Measurements from ENCODE around the gene JMY. TPM values are rescaled to one million over a fixed set of nuclear protein-coding genes. Genes with fewer than 3 reads are reported as not detected.

Gene JMY
- polyA plus RNA-seq, 1 donor = 9.2 TPM

GRCh38 chr5:79287380-79287779 is 51.4 kb downstream of the JMY start:
- DNase-seq = no peak
- no peak overlapping the region for H3K27ac ChIP-seq (ENCODE audit: low read length)

GRCh38 chr5:79287907-79288306 is 52.0 kb downstream of the JMY start:
- no peak for DNase-seq
- WGBS (ENCODE audit: insufficient coverage, low lambda C conversion rate) = 80% methylated on average over 1 of the region's 1 CpG
- Histone ChIP-seq H3K27ac (ENCODE audit: low read length) (no peak overlapping the region), H3K27me3 (ENCODE audit: control insufficient read depth, insufficient read depth, low read length) (no peaks in the 10 kb centered on the region), H3K36me3 (ENCODE audit: control insufficient read depth, insufficient read depth, low read length) (peaks cover 11% of the 10 kb centered on the region), H3K9me3 (ENCODE audit: control insufficient read depth, low read depth, low read length) (no peaks in the 10 kb centered on the region), H3K4me1 (ENCODE audit: control insufficient read depth, insufficient read depth, low read length) (no peaks in the 10 kb centered on the region), H3K4me3 (ENCODE audit: low read length) (no peak overlapping the region)

More at GRCh38 chr5:79287380-79287779, 51.4 kb downstream of the JMY start:
- peaks cover 11% of the 10 kb centered on the region for H3K36me3 ChIP-seq (ENCODE audit: control insufficient read depth, insufficient read depth, low read length)
- 100% methylated on average over 1 of the region's 4 CpGs for WGBS (ENCODE audit: insufficient coverage, low lambda C conversion rate)
- no peaks in the 10 kb centered on the region for H3K9me3 ChIP-seq (ENCODE audit: control insufficient read depth, low read depth, low read length)
- H3K27me3 ChIP-seq (ENCODE audit: control insufficient read depth, insufficient read depth, low read length) = no peaks in the 10 kb centered on the region
- H3K4me1 ChIP-seq (ENCODE audit: control insufficient read depth, insufficient read depth, low read length) = no peaks in the 10 kb centered on the region
- H3K4me3 ChIP-seq (ENCODE audit: low read length) = no peak overlapping the region

- H3K4me1 ChIP-seq (ENCODE audit: control insufficient read depth, insufficient read depth, low read length) = no peaks in the 10 kb centered on the region
- no peaks in the 10 kb centered on the region for H3K27me3 ChIP-seq (ENCODE audit: control insufficient read depth, insufficient read depth, low read length)
- H3K4me3 ChIP-seq (ENCODE audit: low read length) = no peak overlapping the region
- 100% methylated on average over 1 of the region's 2 CpGs for WGBS (ENCODE audit: insufficient coverage, low lambda C conversion rate)
- no peaks in the 10 kb centered on the region for H3K9me3 ChIP-seq (ENCODE audit: control insufficient read depth, low read depth, low read length)
- peaks cover 15% of the 10 kb centered on the region for H3K36me3 ChIP-seq (ENCODE audit: control insufficient read depth, insufficient read depth, low read length)
- DNase-seq = no peak
- H3K27ac ChIP-seq (ENCODE audit: low read length) = no peak overlapping the region
Observed at GRCh38 chr5:79295029-79295428, 59.1 kb downstream of the JMY start.

- Histone ChIP-seq H3K36me3 (ENCODE audit: control insufficient read depth, insufficient read depth, low read length) (peaks cover 25% of the 10 kb centered on the region), H3K27ac (ENCODE audit: low read length) (no peak overlapping the region), H3K4me3 (ENCODE audit: low read length) (no peak overlapping the region), H3K9me3 (ENCODE audit: control insufficient read depth, low read depth, low read length) (no peaks in the 10 kb centered on the region), H3K4me1 (ENCODE audit: control insufficient read depth, insufficient read depth, low read length) (no peaks in the 10 kb centered on the region), H3K27me3 (ENCODE audit: control insufficient read depth, insufficient read depth, low read length) (no peaks in the 10 kb centered on the region)
- DNase-seq = no peak
- WGBS (ENCODE audit: insufficient coverage, low lambda C conversion rate) = 75% methylated on average over 2 of the region's 4 CpGs
Observed at GRCh38 chr5:79297661-79298060, 61.7 kb downstream of the JMY start.

- no peaks in the 10 kb centered on the region for H3K9me3 ChIP-seq (ENCODE audit: control insufficient read depth, low read depth, low read length)
- WGBS (ENCODE audit: insufficient coverage, low lambda C conversion rate) = 71% methylated on average over 1 of the region's 4 CpGs
- DNase-seq = no peak
- no peak overlapping the region for H3K27ac ChIP-seq (ENCODE audit: low read length)
- H3K36me3 ChIP-seq (ENCODE audit: control insufficient read depth, insufficient read depth, low read length) = peaks cover 34% of the 10 kb centered on the region
- H3K4me1 ChIP-seq (ENCODE audit: control insufficient read depth, insufficient read depth, low read length) = no peaks in the 10 kb centered on the region
- H3K27me3 ChIP-seq (ENCODE audit: control insufficient read depth, insufficient read depth, low read length) = no peaks in the 10 kb centered on the region
- H3K4me3 ChIP-seq (ENCODE audit: low read length) = no peak overlapping the region
Observed at GRCh38 chr5:79301046-79301712, 65.2 kb downstream of the JMY start.

- Histone ChIP-seq H3K27me3 (ENCODE audit: control insufficient read depth, insufficient read depth, low read length) (no peaks in the 10 kb centered on the region), H3K36me3 (ENCODE audit: control insufficient read depth, insufficient read depth, low read length) (peaks cover 46% of the 10 kb centered on the region), H3K9me3 (ENCODE audit: control insufficient read depth, low read depth, low read length) (no peaks in the 10 kb centered on the region), H3K4me3 (ENCODE audit: low read length) (no peak overlapping the region), H3K4me1 (ENCODE audit: control insufficient read depth, insufficient read depth, low read length) (no peaks in the 10 kb centered on the region), H3K27ac (ENCODE audit: low read length) (no peak overlapping the region)
- no CpG with 5 or more reads among the region's 1 CpG for WGBS (ENCODE audit: insufficient coverage, low lambda C conversion rate)
- no peak for DNase-seq
Observed at GRCh38 chr5:79302454-79302853, 66.5 kb downstream of the JMY start.

- no peak overlapping the region for H3K4me3 ChIP-seq (ENCODE audit: low read length)
- H3K9me3 ChIP-seq (ENCODE audit: control insufficient read depth, low read depth, low read length) = no peaks in the 10 kb centered on the region
- H3K36me3 ChIP-seq (ENCODE audit: control insufficient read depth, insufficient read depth, low read length) = peaks cover 42% of the 10 kb centered on the region
- 100% methylated on average over 1 of the region's 1 CpG for WGBS (ENCODE audit: insufficient coverage, low lambda C conversion rate)
- no peak overlapping the region for H3K27ac ChIP-seq (ENCODE audit: low read length)
- H3K27me3 ChIP-seq (ENCODE audit: control insufficient read depth, insufficient read depth, low read length) = no peaks in the 10 kb centered on the region
- no peaks in the 10 kb centered on the region for H3K4me1 ChIP-seq (ENCODE audit: control insufficient read depth, insufficient read depth, low read length)
- DNase-seq = no peak
Observed at GRCh38 chr5:79305706-79306105, 69.8 kb downstream of the JMY start.

- DNase-seq = no peak
- Histone ChIP-seq H3K9me3 (ENCODE audit: control insufficient read depth, low read depth, low read length) (no peaks in the 10 kb centered on the region), H3K4me3 (ENCODE audit: low read length) (no peak overlapping the region), H3K27ac (ENCODE audit: low read length) (no peak overlapping the region), H3K36me3 (ENCODE audit: control insufficient read depth, insufficient read depth, low read length) (peaks cover 29% of the 10 kb centered on the region), H3K4me1 (ENCODE audit: control insufficient read depth, insufficient read depth, low read length) (no peaks in the 10 kb centered on the region), H3K27me3 (ENCODE audit: control insufficient read depth, insufficient read depth, low read length) (no peaks in the 10 kb centered on the region)
- 100% methylated on average over 1 of the region's 3 CpGs for WGBS (ENCODE audit: insufficient coverage, low lambda C conversion rate)
Observed at GRCh38 chr5:79318935-79319614, 83.1 kb downstream of the JMY start.

GRCh38 chr5:79329453-79329852 is 93.5 kb downstream of the JMY start:
- DNase-seq = no peak
- Histone ChIP-seq H3K4me1 (ENCODE audit: control insufficient read depth, insufficient read depth, low read length) (no peaks in the 10 kb centered on the region), H3K9me3 (ENCODE audit: control insufficient read depth, low read depth, low read length) (no peaks in the 10 kb centered on the region), H3K27ac (ENCODE audit: low read length) (no peak overlapping the region), H3K36me3 (ENCODE audit: control insufficient read depth, insufficient read depth, low read length) (no peaks in the 10 kb centered on the region), H3K27me3 (ENCODE audit: control insufficient read depth, insufficient read depth, low read length) (no peaks in the 10 kb centered on the region), H3K4me3 (ENCODE audit: low read length) (no peak overlapping the region)
- WGBS (ENCODE audit: insufficient coverage, low lambda C conversion rate) = 100% methylated on average over 1 of the region's 4 CpGs

GRCh38 chr5:79330071-79330470 is 94.1 kb downstream of the JMY start:
- H3K4me1 ChIP-seq (ENCODE audit: control insufficient read depth, insufficient read depth, low read length) = no peaks in the 10 kb centered on the region

More at GRCh38 chr5:79330071-79330470, 94.1 kb downstream of the JMY start:
- 83% methylated on average over 1 of the region's 5 CpGs for WGBS (ENCODE audit: insufficient coverage, low lambda C conversion rate)
- Histone ChIP-seq H3K9me3 (ENCODE audit: control insufficient read depth, low read depth, low read length) (no peaks in the 10 kb centered on the region), H3K36me3 (ENCODE audit: control insufficient read depth, insufficient read depth, low read length) (no peaks in the 10 kb centered on the region), H3K27ac (ENCODE audit: low read length) (no peak overlapping the region), H3K27me3 (ENCODE audit: control insufficient read depth, insufficient read depth, low read length) (no peaks in the 10 kb centered on the region), H3K4me3 (ENCODE audit: low read length) (no peak overlapping the region)
- no peak for DNase-seq

Data from large intestine (tissue), 3 donors.